A673 (cell line): ENCODE data around the gene TRIM65. TPM values are rescaled to one million over a fixed set of nuclear protein-coding genes. Genes with fewer than 3 reads are reported as not detected.
A peak's percentile ranks its signal among the peaks of the same experiment; 100 is the strongest.
"Not testable (repeated sequence)": the region's sequence is repeated elsewhere in the genome, so short reads cannot be mapped to it uniquely, and the experiment has no call there.

Source experiments
- BruUV-seq: library from RNA; stranded (reverse); fragments of 400-500 nt; replicated peaks from 2 replicates; lab custom pipeline; 2021; lab: Mats Ljungman, UMichigan
- CTCF ChIA-PET: fragments of 300-600 bp; sonication (Branson Sonifier 250); formaldehyde crosslinking; loops from one replicate; lab custom pipeline; 2022; ENCODE audit warnings: antibody characterized with exemption; lab: Charles Lee
- POLR2A ChIA-PET: fragments of 300-600 bp; sonication (Branson Sonifier 250); formaldehyde crosslinking; loops from one replicate; lab custom pipeline; 2022; ENCODE audit warnings: antibody characterized with exemption; ENCODE audit not compliant: low non-redundant PET; lab: Charles Lee
- DNase-seq: peaks from one replicate; pipeline ENCODE4 v3.0.0-alpha.2; 2015; ENCODE audit warnings: low spot score
- H3K27ac ChIP-seq: fragments of 200-600 bp; sonication (generic); 2 replicates; pipeline ENCODE4 v1.5.1; 2016; ENCODE audit warnings: mixed run types, low read depth, mild to moderate bottlenecking, mixed read lengths, antibody characterized with exemption, low read length; ENCODE audit not compliant: poor library complexity, severe bottlenecking
- H3K27me3 ChIP-seq: fragments of 200-600 bp; sonication (generic); replicated peaks from 2 replicates; pipeline ENCODE4 v1.6.1; 2017; ENCODE audit warnings: mixed run types, low read depth, mild to moderate bottlenecking, mixed read lengths, antibody characterized with exemption, low read length; ENCODE audit not compliant: insufficient read depth, poor library complexity
- H3K36me3 ChIP-seq: fragments of 200-600 bp; sonication (generic); 2 replicates; pipeline ENCODE4 v1.6.1; 2016; ENCODE audit warnings: mixed run types, mild to moderate bottlenecking, mixed read lengths, antibody characterized with exemption, low read length; ENCODE audit not compliant: insufficient read depth, poor library complexity, severe bottlenecking
- H3K4me1 ChIP-seq: fragments of 200-600 bp; sonication (generic); 2 replicates; pipeline ENCODE4 v1.6.1; 2017; ENCODE audit warnings: mixed run types, mild to moderate bottlenecking, mixed read lengths, antibody characterized with exemption, low read length; ENCODE audit not compliant: insufficient read depth, poor library complexity, severe bottlenecking
- H3K4me3 ChIP-seq: fragments of 200-600 bp; sonication (generic); 2 replicates; pipeline ENCODE4 v1.5.1; 2016; ENCODE audit warnings: low read depth, mixed run types, mild to moderate bottlenecking, mixed read lengths, low read length; ENCODE audit not compliant: poor library complexity, severe bottlenecking
- H3K9me3 ChIP-seq: fragments of 200-600 bp; sonication (generic); 2 replicates; pipeline ENCODE4 v1.6.1; 2016; ENCODE audit warnings: mixed run types, low read depth, mild to moderate bottlenecking, mixed read lengths, antibody characterized with exemption, low read length; ENCODE audit not compliant: poor library complexity, severe bottlenecking
- CTCF ChIP-seq: fragments of 300-800, 200-600 bp; sonication (generic); conservative IDR thresholded peaks from 2 replicates; pipeline ENCODE4 v1.5.1; 2017; ENCODE audit warnings: low read depth, mild to moderate bottlenecking, antibody characterized with exemption, low read length, moderate library complexity, mixed read lengths
- EZH2 ChIP-seq: fragments of 200-600 bp; sonication (generic); IDR thresholded peaks from 2 replicates; pipeline ENCODE4 v1.6.1; 2017; ENCODE audit warnings: borderline replicate concordance, low read depth, mild to moderate bottlenecking, mixed read lengths, antibody characterized with exemption, low read length; ENCODE audit not compliant: poor library complexity, severe bottlenecking
- intact Hi-C: fragments of 100-400 bp; cut with micrococcal nuclease; formaldehyde crosslinking; loops from one replicate; pipeline ENCODE4 v1.10.0; 2022; ENCODE audit not compliant: unreplicated experiment
- total RNA-seq: library from RNA; stranded (reverse); gene quantifications from 2 replicates; pipeline ENCODE4 v1.2.3, GENCODE V29; 2021

TRIM65 gene
- total RNA-seq, 1 experiment from 2014 or later: 47.9 TPM

- intact Hi-C loops: no loop called here
- Histone ChIP-seq H3K9me3 (no peaks in the 10 kb centered on the region), H3K4me3 (no peak overlapping the region), H3K36me3 (no peaks in the 10 kb centered on the region), H3K4me1 (no peaks in the 10 kb centered on the region), H3K27me3 (no peaks in the 10 kb centered on the region), H3K27ac (no peak overlapping the region)
- ChIA-PET POLR2A (no interaction called here), CTCF (no interaction called here)
- DNase-seq: peak; percentile 51
- TF ChIP-seq EZH2: no peak
- no peak for TF ChIP-seq CTCF
- no TSS peak for BruUV-seq
Observed at GRCh38 chr17:75864448-75864871, 32.3 kb downstream of the TRIM65 start.

DNA sequence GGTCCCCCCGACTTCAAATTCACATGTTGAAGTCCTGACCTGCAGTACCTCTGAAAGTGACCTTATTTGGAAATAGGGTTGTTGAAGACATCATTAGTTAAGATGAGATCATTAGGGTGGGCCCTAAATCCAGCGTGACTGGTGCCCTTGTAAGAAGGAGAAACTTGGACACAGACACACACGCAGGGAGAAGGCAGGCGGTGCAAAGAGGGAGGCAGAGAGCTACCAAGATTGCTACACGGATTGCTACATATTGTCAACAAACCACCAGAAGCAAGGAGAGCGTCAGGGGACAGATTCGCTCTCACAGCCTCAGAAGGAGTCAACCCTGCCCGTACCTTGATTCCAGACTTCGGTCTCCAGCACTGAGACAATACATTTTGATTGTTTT is 34.8 kb downstream of the TRIM65 start:
- DNase-seq: no peak
- POLR2A ChIA-PET: no interaction called here

GRCh38 chr17:75859358-75859757 is 37.4 kb downstream of the TRIM65 start:
- H3K4me1 ChIP-seq, H3K9me3 ChIP-seq, H3K36me3 ChIP-seq, H3K4me3 ChIP-seq, POLR2A ChIA-PET, DNase-seq, intact Hi-C loops, BruUV-seq, H3K27ac ChIP-seq, H3K27me3 ChIP-seq: not testable (repeated sequence)
- CTCF ChIA-PET: interaction anchor here (0.7 kb wide), 1 partner anchor 1298 kb away, joined by 3 read pairs; no protein-coding TSS in a partner anchor

More for the DNA sequence above, 34.8 kb downstream of the TRIM65 start:
- intact Hi-C loops: no loop called here
- no peak overlapping the region for H3K27ac ChIP-seq
- CTCF ChIA-PET: no interaction called here
- no peaks in the 10 kb centered on the region for H3K4me1 ChIP-seq
- no peak overlapping the region for H3K4me3 ChIP-seq
- TF ChIP-seq CTCF (no peak), EZH2 (no peak)
- H3K9me3 ChIP-seq: no peaks in the 10 kb centered on the region
- no TSS peak for BruUV-seq
- H3K36me3 ChIP-seq: no peaks in the 10 kb centered on the region
- H3K27me3 ChIP-seq: no peaks in the 10 kb centered on the region

DNA sequence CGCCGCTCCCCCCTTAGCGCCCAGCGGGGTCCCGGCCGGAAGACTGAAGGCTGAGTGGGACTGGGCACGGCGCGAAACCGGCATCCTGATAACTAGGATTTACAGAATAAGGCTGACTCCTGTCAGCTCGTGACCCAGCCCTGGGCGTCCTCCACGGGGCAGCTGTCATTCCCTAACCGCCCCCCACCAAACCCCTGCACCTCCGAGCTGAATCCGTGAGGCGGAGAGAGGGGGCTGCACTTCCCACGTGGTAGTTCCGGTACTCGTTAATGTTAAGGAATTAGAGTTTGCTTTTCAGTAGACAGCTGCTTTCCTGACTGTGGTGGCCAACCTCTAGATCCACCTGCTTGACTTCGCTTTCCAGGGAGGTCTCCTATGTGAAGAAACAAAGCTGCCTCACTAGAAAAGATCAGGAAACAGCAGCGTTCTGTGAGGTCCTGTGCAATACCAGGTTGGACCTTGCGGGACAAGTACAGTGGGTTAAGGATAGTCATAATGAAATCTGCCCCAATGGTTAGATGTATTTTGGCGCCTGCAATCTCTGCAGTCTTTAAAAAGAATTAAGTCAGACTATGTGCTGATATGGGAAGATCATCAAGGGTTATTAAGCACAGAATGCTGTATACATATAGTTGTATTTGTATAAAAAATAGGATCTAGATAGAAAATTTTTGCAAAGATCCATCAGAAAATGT is 40.5 kb downstream of the TRIM65 start:
- no peaks in the 10 kb centered on the region for H3K27me3 ChIP-seq
- H3K4me1 ChIP-seq: peaks cover 13% of the 10 kb centered on the region
- no peak for TF ChIP-seq CTCF
- TF ChIP-seq EZH2: no peak
- H3K27ac ChIP-seq: peak overlapping the region; percentile 86
- no peak for DNase-seq
- H3K36me3 ChIP-seq: peaks cover 5% of the 10 kb centered on the region
- CTCF ChIA-PET: interaction anchor here (1.1 to 1.6 kb wide), 2 partner anchors 19 to 123 kb away, joined by 3 to 4 read pairs; partner anchors contain the start of genes ACOX1 and TEN1
- BruUV-seq: TSS peak; percentile 86
- POLR2A ChIA-PET: interaction anchor here (2.1 kb wide), 1 partner anchor 76 kb away, joined by 6 read pairs; no protein-coding TSS in a partner anchor
- no peaks in the 10 kb centered on the region for H3K9me3 ChIP-seq
- intact Hi-C loops: no loop called here
- peak overlapping the region; percentile 63 for H3K4me3 ChIP-seq
